NCI-H1092 (cell line): Measurements from ENCODE around the gene STPG4.
"Not testable (repeated sequence)": the region's sequence is repeated elsewhere in the genome, so short reads cannot be mapped to it uniquely, and the experiment has no call there.

Experiments used
- DNase-seq: peaks from one replicate; lab custom pipeline; 2025; lab: John Stamatoyannopoulos, UW

The STPG4 gene

DNA sequence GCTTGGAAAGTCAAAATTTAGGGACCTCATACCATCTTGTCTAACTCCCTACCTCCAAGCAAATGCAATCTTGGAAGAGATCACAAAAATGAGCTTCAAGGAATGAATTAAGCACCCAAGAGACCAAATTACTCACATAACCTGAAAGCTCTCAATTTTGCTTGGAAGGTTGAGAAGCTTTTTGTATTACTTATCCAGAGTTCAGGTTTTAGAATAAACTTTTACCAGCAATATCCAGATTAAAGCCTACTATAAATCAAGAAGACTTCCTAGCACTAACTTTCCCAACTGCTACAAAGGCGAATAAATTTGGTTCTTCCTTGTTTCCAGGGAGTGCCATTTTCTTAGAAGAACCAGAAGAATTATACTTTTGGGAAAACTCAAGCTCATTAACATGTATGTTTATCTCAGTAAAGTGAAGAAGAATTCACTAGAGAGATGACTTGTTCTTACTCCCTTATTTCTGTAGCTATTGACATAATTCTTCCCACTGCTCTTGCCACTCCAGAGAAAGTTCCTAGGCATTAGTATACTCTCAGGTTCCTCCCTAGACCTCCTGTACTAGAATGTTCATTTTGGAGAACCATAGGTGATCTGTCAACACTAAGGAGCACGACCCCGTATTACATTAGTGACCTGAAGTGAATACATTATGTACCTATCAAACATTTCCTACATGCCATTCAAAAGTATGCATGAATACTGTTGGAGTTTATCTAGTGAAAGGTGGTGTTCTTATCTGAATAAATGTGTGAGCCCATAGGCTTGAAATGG, 18.0 kb upstream of the STPG4 start:
- DNase-seq = no peak

GRCh38 chr2:47172156-47172921, 17.2 kb upstream of the STPG4 start:
- DNase-seq = no peak

DNA sequence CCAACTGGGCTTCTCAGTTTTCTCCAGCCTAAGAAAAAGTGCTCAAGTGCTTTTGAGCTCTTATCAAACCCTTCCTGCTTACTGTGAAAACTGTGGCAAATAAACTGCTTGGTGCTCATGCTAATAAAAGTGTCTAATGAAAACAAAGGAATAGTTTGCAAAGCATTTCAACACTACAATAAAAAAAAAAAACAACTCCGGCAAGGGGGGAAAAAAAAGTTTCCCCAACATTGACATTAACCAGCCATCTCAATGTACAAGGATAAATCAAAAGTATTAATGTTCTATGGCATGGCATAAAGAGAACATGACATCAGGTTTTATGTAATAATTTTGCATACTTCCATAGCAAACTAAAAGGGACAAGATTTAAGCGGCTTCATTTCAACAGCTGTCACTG, 14.7 kb upstream of the STPG4 start:
- no peak for DNase-seq

DNA sequence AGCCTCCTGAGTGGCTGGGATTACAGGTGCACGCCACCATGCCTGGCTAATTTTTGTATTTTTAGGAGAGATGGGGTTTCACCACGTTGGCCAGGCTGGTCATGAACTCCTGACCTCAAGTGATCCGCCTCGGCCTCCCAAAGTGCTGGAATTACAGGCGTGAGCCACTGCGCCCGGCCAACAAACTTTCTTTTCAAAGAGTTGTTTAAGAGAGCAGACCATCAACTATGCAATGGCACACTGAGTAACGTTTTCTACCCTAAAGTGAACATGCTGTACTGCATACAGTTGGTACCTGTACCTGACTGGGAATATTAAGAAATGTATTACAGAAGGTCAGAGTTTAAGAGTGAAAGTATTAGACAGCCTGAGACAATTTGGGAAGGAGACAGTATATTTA, 13.8 kb upstream of the STPG4 start:
- DNase-seq = not testable (repeated sequence)

DNA sequence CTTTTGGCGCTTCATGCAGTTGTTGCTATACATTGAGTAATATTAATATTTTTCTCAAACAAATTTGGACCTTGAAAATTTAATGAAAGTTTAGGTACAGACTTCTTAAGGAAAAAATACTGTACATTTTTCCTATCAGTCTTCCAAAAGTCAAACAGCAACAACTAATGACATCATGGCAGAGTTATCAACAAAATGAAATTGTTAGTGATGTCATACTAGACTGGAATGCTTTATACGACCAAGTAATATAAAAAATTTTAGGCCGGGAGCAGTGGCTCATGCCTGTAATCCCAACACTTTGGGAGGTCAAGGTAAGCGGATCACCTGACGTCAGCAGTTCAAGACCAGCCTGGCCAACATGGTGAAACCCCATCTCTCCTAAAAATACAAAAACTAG, 12.0 kb upstream of the STPG4 start:
- DNase-seq = no peak

DNA sequence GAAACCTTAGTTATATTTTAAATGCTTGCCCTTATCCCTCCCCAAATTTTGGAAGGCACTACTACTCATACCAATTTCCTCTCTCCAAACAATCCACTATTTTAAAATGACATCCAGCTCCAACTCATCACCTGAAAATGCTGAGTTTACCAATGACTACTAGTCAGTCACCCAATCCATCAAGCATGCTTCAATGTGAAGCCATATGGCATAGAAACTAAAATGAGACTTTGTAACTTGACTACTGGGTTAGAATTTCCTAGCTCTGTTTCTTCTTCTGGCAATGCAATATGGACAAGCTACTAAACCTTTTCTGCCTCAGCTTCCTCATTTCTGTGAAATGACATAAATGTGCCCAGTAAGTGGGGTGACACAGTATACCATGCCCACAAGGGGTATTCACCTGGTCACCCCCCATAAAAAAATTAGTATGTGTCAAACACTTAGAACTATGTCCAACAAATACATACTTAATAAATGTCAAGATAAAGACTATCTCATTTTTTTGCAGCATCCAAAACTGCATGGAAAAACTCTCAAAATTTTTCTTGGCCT, 10.0 kb upstream of the STPG4 start:
- DNase-seq = no peak

DNA sequence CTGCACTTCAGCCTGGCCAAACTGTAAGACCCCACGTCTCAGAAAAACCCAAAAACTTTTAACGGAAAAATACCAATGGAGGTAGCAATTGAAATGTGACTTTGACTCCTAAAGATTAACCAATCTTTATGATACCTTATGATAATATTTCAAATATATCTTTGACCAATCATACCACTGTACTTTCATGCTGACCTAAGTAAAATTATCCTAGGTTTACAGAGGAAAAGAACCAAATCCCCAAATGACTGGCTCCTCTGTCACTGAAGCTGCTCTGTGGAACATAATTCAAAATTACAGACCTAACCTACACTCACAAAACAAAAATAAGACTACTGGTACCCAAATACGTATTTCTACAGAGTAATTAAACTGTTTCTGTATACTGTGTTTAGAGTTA, 7.7 kb upstream of the STPG4 start:
- no peak for DNase-seq

DNA sequence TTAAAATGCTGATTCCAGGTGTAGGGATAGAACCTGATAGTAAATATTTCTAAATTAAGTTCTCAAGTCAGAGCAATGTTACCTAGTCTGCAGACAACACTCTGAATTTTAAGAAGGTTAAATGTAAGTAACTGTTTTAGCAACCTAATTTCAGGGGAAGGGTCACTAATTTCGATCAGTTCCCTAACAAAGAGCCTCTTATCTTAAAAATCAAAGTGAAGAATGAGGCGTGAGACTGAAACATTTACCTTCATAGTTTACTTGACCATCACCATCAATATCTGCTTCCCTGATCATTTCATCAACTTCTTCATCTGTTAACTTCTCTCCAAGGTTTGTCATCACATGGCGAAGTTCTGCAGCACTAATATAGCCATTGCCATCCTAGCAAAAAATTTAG, 6.4 kb upstream of the STPG4 start:
- DNase-seq = no peak

DNA sequence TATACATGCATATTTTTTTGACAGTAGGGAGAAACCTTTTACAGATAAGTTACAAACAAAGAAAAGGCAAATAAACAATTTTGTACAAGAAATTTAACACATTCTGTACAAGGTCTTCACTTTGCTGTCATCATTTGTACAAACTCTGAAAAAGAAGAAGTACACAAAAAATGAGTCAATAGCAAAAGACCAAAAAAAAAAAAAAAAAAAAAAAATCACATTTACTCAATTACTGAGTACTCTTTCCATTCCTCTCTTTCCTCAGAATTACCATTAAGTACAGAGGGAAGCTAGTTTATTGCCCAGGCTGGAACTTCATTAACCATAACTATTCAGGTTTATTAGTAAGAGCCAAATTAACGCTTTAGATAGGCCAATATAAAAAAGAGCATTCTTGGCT, 5.6 kb upstream of the STPG4 start:
- no peak for DNase-seq

DNA sequence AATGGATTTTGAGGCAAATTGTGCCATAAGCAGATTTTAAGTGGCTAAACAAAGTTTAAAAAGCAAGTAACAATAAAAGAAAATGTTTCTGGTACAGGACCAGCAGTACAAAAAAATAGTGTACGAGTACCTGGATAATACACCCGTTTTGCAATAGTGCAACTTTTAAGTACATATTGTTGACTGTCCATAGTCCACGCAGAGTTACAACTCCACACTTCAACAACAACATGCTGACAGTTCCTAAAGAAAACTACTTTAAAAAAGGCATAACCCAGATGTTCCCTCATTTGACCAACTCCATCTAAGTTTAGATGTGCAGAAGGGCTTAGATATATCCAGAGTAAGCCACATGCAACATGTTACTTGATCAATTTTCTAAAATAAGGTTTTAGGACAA, 5.1 kb upstream of the STPG4 start:
- no peak for DNase-seq

DNA sequence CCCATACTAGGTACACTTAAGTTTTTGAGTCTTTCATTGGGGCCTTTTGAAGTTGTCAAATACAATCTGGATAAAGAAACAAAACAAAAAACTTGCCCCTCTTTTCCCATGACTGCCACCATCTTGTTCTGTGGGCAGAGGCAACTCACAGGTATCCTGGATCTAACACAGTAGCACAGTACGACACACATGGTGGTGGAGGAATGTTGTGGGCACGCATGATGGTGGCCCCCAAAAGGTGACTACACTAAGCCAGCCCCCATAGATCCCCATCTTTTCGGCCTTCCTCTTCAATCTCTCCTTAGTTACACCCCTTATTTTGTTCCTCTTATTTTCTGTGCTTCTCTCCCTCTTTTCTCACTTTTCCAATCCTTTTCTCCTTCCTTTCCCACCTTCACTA, 4.5 kb upstream of the STPG4 start:
- DNase-seq = no peak

GRCh38 chr2:47158576-47158975, 3.5 kb upstream of the STPG4 start:
- no peak for DNase-seq

DNA sequence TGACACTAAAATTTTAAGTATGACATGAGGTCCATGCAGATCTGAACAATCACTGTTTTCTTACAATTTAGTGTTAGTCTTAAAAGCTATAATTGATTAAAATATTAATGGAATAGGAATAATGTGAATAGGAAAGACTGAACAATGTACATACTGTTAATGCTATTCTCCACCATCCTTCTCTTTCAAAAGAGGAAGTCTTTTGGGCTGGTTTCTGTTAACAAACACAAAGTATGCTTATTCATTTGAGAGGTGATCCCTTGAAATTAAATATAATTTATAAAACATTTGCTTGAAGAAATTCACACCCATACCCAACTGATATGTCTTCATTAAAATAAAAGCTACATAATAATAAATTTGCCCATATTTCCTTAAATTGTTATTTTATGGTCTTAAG, 2.3 kb downstream of the STPG4 start:
- no peak for DNase-seq

DNA sequence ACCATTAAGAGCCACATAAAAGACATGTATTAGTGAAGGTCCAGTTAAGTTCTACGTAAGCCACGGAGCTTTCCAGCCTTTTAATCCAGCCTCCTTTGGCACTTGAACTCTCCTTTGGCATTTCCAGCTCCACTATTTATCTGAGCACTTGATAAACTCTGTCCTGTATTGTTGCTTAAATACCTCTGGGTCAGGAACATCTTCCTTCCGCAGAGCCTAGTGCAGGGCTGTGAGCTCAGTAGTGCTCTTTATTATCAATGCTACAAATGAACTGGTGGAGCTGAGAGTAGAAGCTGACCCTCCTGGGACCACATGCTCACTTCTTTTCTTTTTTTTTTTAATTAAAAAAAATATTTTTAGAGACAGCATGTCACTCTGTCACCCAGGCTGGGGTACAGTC, 4.9 kb downstream of the STPG4 start:
- DNase-seq = no peak

- no peak for DNase-seq
These were observed 8.1 kb downstream of the STPG4 start for GRCh38 chr2:47147021-47147420.

DNA sequence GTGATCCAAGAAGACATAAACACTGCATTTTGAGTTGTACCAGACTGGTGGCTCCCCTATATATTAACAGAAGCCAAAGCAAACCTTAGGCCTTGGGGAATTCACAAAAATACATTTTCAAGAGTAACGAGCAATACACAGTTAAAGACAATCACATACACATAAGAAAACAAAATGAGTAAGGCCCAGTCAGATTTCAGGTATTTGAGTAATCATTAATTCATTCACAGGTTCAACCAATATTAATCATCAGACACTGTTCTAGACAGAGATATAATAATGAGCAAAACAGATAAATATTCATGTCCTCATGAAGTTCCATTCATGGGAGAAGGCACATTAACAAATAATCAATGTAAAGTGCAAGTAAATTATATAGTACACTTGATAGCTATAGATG, 9.6 kb downstream of the STPG4 start:
- no peak for DNase-seq

GRCh38 chr2:47141520-47141919, 13.6 kb downstream of the STPG4 start:
- DNase-seq = no peak

DNA sequence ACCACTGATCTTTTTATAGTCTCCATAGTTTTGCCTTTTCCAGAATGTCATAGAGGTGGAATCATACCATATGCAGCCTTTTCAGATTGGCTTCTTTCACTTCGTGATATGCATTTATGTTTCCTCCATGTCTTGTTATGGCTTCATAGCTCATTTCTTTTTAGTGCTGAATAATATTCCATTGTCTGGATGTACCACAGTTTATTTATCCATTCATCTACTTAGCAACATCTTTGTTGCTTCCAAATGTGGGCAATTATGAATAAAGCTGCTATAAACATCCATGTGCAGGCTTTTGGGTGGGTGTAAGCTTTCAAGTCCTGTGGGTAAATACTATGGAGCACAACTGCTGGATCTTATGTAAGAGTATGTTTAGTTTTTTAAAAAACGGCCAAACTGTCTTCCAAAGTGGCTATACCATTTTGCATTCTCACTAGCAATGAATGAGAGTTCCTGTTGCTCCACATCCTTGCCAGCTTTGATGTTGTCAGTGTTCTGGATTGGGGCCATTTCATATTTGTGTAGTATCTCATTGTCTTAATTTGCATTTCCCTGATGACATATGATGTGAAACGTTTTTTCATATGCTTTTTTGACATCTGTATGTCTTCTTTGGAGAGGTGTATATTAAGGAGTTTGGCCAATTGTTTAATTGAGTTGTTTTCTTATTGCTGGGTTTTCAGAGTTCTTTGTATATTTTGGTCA, 20.6 kb downstream of the STPG4 start:
- no peak for DNase-seq

DNA sequence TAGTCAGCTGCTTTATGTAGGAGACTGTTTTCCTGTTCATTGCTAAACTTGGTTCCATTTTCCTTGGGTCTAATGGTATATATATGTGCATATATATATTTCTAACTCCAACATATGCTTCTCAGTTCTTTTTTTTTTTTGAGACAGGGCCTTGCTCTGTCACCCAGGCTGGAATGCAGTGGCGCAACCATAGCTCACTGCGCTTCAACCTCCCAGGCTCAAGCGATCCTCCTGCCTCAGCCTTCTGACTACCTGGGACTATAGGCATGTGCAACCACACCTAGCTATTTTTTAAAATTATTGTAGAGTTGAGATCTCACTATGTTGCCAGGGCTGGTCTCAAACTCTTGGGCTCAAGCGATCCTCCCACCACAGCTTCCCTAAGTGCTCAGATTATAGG, 22.1 kb downstream of the STPG4 start:
- DNase-seq = no peak

DNA sequence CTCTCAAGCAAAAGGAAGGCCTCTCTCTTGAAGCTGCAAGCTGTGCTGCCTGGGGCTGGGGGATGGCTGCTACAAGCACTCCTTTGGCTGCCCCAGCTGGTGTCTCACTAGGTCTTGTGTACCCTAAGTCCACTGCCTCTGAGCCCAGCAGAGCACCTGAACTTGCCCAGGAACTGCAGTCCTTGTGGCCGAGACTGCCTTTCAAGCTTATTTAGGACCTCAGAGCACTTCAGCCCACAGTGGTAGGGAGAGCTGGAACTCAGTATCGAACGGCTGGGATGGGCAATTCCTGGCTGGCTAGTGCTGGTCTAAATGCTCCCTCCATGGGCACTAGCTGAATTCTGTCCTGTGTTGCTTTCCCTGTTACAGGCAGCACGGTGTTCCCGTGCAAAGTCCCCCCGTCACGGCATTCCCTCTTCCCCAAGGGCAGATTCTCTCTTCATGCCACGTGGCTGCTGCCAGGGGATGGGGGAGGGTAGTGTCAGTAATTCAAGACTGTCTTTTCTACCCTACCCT, 25.9 kb downstream of the STPG4 start:
- no peak for DNase-seq

DNA sequence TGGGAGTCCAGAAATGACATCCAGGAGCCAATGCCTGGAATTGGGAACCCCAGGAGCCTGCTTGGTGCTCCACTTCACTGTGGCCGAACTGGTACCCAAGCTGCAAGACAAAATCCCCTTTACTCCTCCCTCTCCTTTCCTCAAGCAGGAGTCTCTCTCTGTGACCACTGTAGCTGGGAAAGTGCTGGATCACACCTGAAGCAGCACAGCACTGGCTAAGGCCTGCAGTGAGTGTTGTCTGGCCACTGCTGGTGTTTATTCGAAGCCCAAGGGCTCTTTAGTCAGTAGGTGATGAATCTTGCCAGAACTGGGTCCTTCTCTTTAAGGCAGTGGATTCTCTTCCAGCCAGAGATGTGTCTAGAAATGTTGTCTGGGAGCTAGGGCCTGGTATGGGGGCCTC, 26.4 kb downstream of the STPG4 start:
- DNase-seq = no peak

- DNase-seq = no peak
These were observed 27.1 kb downstream of the STPG4 start for GRCh38 chr2:47127862-47128543.
